Stimulated activated CD4-positive, alpha-beta T cell treated with anti-CD3 and anti-CD28 coated beads, Interleukin-15, amount 100 ng/mL, for 48 hours (primary cell): ENCODE results near the gene RPS6KA5.
"Not testable (repeated sequence)": the region's sequence is repeated elsewhere in the genome, so short reads cannot be mapped to it uniquely, and the experiment has no call there.

ENCODE experiments used
- DNase-seq, 2 donors: peaks; one replicate each; pipeline ENCODE4 v3.0.0-alpha.2; 2020; ENCODE audit warnings: low read depth in 2 of 2

Gene RPS6KA5

GRCh38 chr14:91065266-91065665 is 4.8 kb upstream of the RPS6KA5 start:
- DNase-seq = no peak

DNA sequence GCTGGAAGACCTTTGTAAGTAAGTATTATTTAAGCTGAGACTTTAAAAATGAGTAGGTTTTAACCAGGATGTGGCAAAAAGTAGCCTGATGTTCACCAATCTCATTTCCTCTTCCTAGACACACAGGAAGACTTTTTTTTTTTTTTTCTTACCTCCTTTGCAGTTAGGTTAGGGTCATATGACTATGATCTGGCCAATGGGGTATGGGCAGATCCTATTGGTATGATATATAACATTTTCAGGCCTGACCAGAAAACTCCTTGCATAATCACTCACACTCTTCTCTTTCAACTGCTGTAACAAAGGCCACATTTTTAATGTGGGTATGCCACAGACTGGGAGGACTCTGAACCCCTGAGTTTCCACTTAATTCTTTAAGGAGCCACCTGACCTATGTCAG is 2.7 kb upstream of the RPS6KA5 start:
- DNase-seq = no peak

GRCh38 chr14:91062600-91062999 is 2.2 kb upstream of the RPS6KA5 start:
- no peak for DNase-seq

- DNase-seq = no peak
Observed at GRCh38 chr14:91061056-91061887, 831 bp upstream of the RPS6KA5 start.

- peak; percentile 41 to 44 for DNase-seq
Observed at GRCh38 chr14:91059576-91060350, 678 bp downstream of the RPS6KA5 start.

DNA sequence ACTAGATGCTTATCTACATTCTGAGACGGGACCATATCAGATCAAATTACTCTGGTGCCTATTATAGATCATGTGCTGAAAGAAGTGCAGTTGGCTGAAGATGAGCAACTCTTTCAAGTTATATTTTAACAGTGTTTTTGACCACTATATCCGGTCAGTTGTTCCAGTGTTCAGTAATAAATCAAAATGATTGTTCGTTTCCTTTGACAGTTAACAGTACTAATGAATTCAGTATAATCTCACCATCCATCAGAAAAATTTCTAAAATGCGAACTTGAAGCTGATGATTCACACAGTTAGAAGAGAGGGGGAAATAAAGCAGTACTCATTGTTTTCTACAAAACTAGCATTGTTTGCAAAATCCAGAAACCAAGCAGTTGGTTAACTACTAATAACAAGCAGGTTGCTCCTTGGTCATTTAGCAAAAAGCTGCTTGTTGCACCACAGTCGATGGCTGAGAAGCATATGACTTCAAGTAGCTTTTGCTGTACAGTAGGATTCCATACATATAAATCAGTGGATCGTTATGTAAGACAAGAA is 2.3 kb downstream of the RPS6KA5 start:
- DNase-seq = no peak

DNA sequence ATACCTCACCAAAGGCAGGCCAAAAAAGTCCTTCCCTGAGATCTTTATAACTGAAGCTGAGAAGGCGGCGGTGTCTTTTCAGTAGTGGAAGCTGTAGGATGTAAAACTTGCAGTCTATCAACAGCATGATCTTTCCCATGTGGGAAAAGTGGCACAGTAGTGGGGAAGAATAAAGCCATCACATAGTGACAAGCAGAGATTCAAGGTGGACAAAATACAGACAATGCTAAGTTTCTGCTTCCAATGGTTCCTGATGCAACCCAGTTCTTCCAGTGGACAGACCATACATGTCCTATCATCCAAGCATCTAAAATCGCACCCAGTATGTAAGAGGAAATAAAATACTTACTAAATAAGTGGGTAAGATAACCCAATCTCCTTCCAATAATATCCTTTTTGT is 4.1 kb downstream of the RPS6KA5 start:
- DNase-seq = no peak

GRCh38 chr14:91055016-91055415 is 5.4 kb downstream of the RPS6KA5 start:
- no peak for DNase-seq

DNA sequence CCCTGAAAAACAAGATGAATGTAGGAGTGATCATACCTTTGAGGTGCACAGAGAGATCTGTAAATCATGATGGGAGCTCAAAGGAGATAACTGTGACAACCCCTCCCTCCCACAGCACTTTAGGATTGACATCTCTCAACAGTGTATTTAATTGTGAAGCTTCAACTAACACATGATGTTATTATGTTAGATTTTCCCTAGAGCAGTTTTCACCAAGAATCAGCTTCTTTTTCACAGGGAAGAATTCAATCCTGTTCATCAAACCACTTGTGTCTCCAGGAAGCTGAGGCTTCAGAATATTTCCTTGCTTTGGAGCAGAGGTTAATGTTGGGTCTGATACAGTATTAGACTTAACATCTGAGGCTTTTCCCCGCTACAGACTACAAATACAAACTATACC is 11.8 kb downstream of the RPS6KA5 start:
- DNase-seq = no peak

GRCh38 chr14:91048265-91048664 is 12.2 kb downstream of the RPS6KA5 start:
- no peak for DNase-seq

DNA sequence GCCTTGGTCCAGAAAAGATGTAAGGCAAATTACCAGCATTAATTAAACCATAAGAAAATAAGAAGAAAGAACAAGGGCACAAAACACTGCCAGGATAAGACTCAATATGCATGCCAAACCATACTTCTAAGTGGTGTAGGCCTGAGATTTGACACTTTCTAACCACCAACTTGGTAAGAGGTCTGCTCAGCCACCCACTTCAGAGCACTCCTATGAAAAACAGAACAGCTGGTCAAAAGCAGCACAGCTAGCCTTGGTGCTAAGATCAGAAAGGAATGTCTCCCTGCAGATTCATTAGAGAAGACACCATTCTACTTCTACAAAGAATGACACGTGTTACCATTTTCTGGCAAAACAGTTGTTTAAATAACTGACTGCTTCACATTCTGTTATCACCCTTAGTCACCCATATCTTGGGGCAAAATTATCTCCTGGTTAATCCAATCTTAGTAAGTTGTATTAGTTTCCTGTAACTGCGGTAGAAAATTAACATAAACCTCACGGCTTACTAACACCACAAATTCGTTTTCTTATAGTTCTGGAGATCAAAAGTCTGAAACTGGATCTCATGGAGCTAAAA is 13.2 kb downstream of the RPS6KA5 start:
- DNase-seq = no peak

DNA sequence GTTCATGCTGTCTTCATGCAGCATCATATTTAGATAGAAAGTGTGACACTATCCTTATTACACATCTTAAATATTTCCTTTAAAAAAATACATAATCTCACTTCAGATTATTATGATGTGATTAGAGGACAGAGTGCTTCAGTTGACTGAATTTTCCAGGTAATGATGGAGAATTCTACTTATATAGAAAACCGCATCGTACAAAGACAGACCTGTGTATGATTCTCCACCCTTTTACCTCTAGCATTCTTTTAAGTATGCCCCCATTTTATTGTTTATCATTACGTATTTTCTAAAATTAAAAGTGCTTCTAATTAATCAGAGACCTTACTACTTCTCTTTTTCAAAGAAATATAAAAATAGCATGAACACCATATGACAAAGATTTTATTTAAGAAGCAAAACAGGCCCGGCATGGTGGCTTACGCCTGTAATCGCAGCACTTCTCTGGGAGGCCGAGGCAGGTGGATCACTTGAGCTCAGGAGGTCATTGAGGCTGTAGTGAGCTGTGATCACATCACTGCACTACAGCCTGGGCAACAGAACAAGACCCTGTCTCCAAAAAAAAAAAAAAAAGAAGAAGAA is 13.9 kb downstream of the RPS6KA5 start:
- DNase-seq = no peak

- no peak for DNase-seq
Observed at GRCh38 chr14:91041450-91041849, 19.0 kb downstream of the RPS6KA5 start.

DNA sequence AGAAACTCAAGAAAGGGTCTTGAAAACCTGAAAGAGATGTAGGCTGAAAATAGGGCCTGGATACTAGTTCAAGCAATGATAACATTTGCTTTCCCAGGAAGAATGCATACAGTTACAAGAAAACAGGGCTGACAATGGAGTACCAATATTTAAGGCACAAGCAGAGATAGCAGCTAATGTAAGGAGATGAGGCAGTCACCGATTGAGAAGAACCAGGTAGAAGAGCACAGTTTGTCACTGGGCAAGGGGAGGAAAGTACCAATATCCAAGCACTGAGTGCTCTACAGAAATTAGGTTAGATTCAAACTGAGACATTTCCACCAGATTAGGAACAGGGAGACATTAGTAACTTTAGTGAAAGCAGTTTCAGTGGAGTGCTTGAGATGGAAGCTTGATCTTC is 19.9 kb downstream of the RPS6KA5 start:
- no peak for DNase-seq

GRCh38 chr14:91038439-91038838 is 22.0 kb downstream of the RPS6KA5 start:
- DNase-seq = no peak

- DNase-seq = no peak
Observed at GRCh38 chr14:91036741-91037469, 23.5 kb downstream of the RPS6KA5 start.

DNA sequence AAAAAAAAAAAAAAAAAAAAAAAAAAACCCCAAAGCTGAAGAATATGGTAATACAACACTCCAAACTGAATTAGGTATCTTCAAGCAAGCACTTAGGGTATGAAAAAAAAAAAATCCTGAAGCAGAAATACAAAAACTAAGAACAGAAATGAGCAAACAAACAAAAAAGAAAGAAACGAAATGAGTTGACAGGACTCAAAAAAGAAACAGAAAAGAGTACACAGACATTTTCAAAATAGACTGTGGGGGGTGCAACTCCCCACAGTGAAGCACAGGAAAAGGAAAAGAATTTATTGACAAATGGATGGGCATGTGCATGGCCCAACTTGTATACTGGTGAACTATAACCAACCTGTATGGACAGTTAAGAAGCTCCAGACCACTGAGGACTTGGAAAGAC is 24.6 kb downstream of the RPS6KA5 start:
- DNase-seq = no peak

GRCh38 chr14:91034379-91034778 is 26.1 kb downstream of the RPS6KA5 start:
- DNase-seq = not testable (repeated sequence)

DNA sequence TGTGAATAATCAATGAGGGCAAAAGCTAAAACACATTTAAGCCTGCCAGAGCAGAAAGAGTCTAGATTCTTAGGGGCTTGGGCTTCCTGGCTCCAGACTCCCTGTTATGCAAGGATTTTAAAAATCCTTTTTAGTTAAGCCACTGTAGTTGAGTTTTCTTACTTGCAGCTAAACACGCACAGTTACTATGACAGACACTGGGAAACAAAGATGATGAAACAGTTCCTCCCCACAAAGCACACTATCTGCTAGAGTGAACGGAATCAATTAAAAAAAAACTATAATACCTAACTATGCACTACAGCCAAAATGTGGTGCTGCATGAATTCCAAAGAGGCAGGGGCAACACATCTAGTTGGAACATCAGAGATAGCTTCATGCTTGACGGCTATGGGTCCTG is 28.2 kb downstream of the RPS6KA5 start:
- no peak for DNase-seq

DNA sequence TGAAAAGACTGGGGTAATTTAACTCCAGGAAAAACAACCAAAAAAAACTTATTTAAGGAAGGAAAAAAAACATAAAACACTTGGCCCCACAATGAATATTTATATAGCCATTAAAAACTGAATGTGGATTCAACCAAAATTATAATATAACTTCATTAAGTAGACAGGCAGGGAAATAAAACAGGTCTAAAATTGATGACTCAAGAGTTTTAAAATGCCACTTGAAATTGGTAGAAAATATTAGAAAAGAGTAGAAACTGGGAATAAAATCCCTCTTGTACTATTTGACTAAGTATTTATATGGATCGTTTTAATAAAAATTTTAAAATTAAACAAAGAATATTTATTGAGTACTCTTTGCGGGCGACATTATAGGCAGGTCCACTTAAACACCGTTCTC is 28.8 kb downstream of the RPS6KA5 start:
- no peak for DNase-seq

GRCh38 chr14:91029456-91030217 is 30.8 kb downstream of the RPS6KA5 start:
- DNase-seq = no peak
